Hepatocyte (in vitro differentiated cells): ENCODE measurements around the gene SAMD13. TPM values are rescaled to one million over a fixed set of nuclear protein-coding genes. Genes with fewer than 3 reads are reported as not detected.

Source experiments
- DNase-seq: peaks from one replicate; pipeline ENCODE4 v3.0.0-alpha.2; 2016; ENCODE audit warnings: low spot score
- H2AFZ ChIP-seq: fragments of 200-600 bp; sonication (generic); 2 replicates; pipeline ENCODE4 v1.6.0; 2016; ENCODE audit warnings: antibody characterized with exemption, mild to moderate bottlenecking
- H3K27ac ChIP-seq: fragments of 200-600 bp; sonication (generic); 2 replicates; pipeline ENCODE4 v1.5.1; 2016; ENCODE audit warnings: mild to moderate bottlenecking
- H3K27me3 ChIP-seq: fragments of 200-600 bp; sonication (generic); 2 replicates; pipeline ENCODE4 v1.6.1; 2016
- H3K36me3 ChIP-seq: fragments of 200-600 bp; sonication (generic); replicated peaks from 2 replicates; pipeline ENCODE4 v1.5.1; 2016; ENCODE audit warnings: low read depth; ENCODE audit not compliant: insufficient read depth
- H3K4me1 ChIP-seq: fragments of 200-600 bp; sonication (generic); 2 replicates; pipeline ENCODE4 v1.5.1; 2016; ENCODE audit warnings: mild to moderate bottlenecking, moderate library complexity; ENCODE audit not compliant: insufficient read depth
- H3K4me2 ChIP-seq: fragments of 200-600 bp; sonication (generic); 2 replicates; pipeline ENCODE4 v1.6.0; 2016
- H3K4me3 ChIP-seq: fragments of 200-600 bp; sonication (generic); 2 replicates; pipeline ENCODE4 v1.5.1; 2016; ENCODE audit warnings: mild to moderate bottlenecking
- H3K79me2 ChIP-seq: fragments of 200-600 bp; sonication (generic); 2 replicates; pipeline ENCODE4 v1.6.0; 2017; ENCODE audit warnings: mild to moderate bottlenecking
- H3K9me2 ChIP-seq: fragments of 200-600 bp; sonication (generic); replicated peaks from 2 replicates; pipeline ENCODE4 v1.6.0; 2017; ENCODE audit warnings: mild to moderate bottlenecking; ENCODE audit not compliant: insufficient read depth
- H3K9me3 ChIP-seq: fragments of 200-600 bp; sonication (generic); 2 replicates; pipeline ENCODE4 v1.5.1; 2016; ENCODE audit warnings: low read depth, mild to moderate bottlenecking
- H4K20me1 ChIP-seq: fragments of 200-600 bp; sonication (generic); 2 replicates; pipeline ENCODE4 v1.6.0; 2016; ENCODE audit warnings: mild to moderate bottlenecking; ENCODE audit not compliant: insufficient read depth, poor library complexity, severe bottlenecking
- EZH2 ChIP-seq: fragments of 200-600 bp; sonication (generic); IDR thresholded peaks from 2 replicates; pipeline ENCODE4 v1.6.1; 2016; ENCODE audit warnings: antibody characterized with exemption, mild to moderate bottlenecking, borderline replicate concordance
- EZH2phosphoT487 ChIP-seq: fragments of 200-600 bp; sonication (generic); IDR thresholded peaks from one replicate; pipeline ENCODE4 v1.6.1; 2018; ENCODE audit warnings: antibody characterized with exemption, mild to moderate bottlenecking, low read depth, moderate library complexity; ENCODE audit not compliant: unreplicated experiment, severe bottlenecking
- WGBS: methylation state at CpG from one replicate; pipeline ENCODE4 v1.1.6; 2016; ENCODE audit warnings: low lambda C conversion rate; ENCODE audit errors: missing lambda C conversion rate; 5-methylcytosine and 5-hydroxymethylcytosine counted together
- polyA plus RNA-seq: library from polyadenylated mRNA; unstranded; fragments of >200 nt; fragmentation: Nextera tagmentation; extraction: Ambion mirVana; gene quantifications from 2 replicates; pipeline ENCODE4 v1.2.1, GENCODE V29; 2016
- total RNA-seq: library from RNA; depleted of rRNA; stranded (reverse); fragments of >200 nt; gene quantifications from 2 replicates; pipeline ENCODE4 v1.2.3, GENCODE V29; 2014
- TF ChIP-seq, protein P1 (sequence below): fragments of 200-600 bp; sonication (generic); IDR thresholded peaks from 2 replicates; pipeline ENCODE4 v1.5.1; 2016; ENCODE audit warnings: antibody characterized with exemption, mild to moderate bottlenecking; ENCODE audit not compliant: poor library complexity

SAMD13 gene
- total and polyA plus RNA-seq, 2 experiments from 2014 or later, result 0.88 to 2.4 TPM

- no peak overlapping the region for H3K4me3 ChIP-seq
- no peak for DNase-seq
- no peaks in the 10 kb centered on the region for H3K27me3 ChIP-seq
- H3K9me3 ChIP-seq, result no peaks in the 10 kb centered on the region
- H3K9me2 ChIP-seq, result no peaks in the 10 kb centered on the region
- H3K4me1 ChIP-seq, result no peaks in the 10 kb centered on the region
- no peak overlapping the region for H3K4me2 ChIP-seq
- no peaks in the 10 kb centered on the region for H3K79me2 ChIP-seq
- no peak overlapping the region for H3K27ac ChIP-seq
- 85% methylated on average over 3 of the region's 3 CpGs for WGBS
- H2AFZ ChIP-seq, result no peak overlapping the region
- no peaks in the 10 kb centered on the region for H3K36me3 ChIP-seq
- TF ChIP-seq EZH2 (no peak), EZH2phosphoT487 (no peak)
- TF ChIP-seq, protein P1, sequence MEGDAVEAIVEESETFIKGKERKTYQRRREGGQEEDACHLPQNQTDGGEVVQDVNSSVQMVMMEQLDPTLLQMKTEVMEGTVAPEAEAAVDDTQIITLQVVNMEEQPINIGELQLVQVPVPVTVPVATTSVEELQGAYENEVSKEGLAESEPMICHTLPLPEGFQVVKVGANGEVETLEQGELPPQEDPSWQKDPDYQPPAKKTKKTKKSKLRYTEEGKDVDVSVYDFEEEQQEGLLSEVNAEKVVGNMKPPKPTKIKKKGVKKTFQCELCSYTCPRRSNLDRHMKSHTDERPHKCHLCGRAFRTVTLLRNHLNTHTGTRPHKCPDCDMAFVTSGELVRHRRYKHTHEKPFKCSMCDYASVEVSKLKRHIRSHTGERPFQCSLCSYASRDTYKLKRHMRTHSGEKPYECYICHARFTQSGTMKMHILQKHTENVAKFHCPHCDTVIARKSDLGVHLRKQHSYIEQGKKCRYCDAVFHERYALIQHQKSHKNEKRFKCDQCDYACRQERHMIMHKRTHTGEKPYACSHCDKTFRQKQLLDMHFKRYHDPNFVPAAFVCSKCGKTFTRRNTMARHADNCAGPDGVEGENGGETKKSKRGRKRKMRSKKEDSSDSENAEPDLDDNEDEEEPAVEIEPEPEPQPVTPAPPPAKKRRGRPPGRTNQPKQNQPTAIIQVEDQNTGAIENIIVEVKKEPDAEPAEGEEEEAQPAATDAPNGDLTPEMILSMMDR, result no peak
- H4K20me1 ChIP-seq, result no peaks in the 10 kb centered on the region
These were observed 51.0 kb downstream of the SAMD13 start for GRCh38 chr1:84352298-84353106.

GRCh38 chr1:84353695-84354094, 52.2 kb downstream of the SAMD13 start:
- DNase-seq, result no peak
- Histone ChIP-seq H3K79me2 (no peaks in the 10 kb centered on the region), H3K27ac (no peak overlapping the region), H3K9me3 (no peaks in the 10 kb centered on the region), H3K4me2 (no peak overlapping the region), H3K36me3 (no peaks in the 10 kb centered on the region), H3K4me1 (no peaks in the 10 kb centered on the region), H2AFZ (no peak overlapping the region), H4K20me1 (no peaks in the 10 kb centered on the region), H3K27me3 (no peaks in the 10 kb centered on the region), H3K9me2 (no peaks in the 10 kb centered on the region), H3K4me3 (no peak overlapping the region)
- 76% methylated on average over 3 of the region's 3 CpGs for WGBS
- TF ChIP-seq EZH2phosphoT487 (no peak), EZH2 (no peak)
- TF ChIP-seq, protein P1, result no peak

GRCh38 chr1:84355556-84355955, 54.0 kb downstream of the SAMD13 start:
- H3K36me3 ChIP-seq, result no peaks in the 10 kb centered on the region
- no peak overlapping the region for H2AFZ ChIP-seq
- H3K79me2 ChIP-seq, result no peaks in the 10 kb centered on the region
- H3K27me3 ChIP-seq, result no peaks in the 10 kb centered on the region
- DNase-seq, result no peak
- H3K9me2 ChIP-seq, result no peaks in the 10 kb centered on the region
- H4K20me1 ChIP-seq, result no peaks in the 10 kb centered on the region
- H3K27ac ChIP-seq, result no peak overlapping the region
- no peak overlapping the region for H3K4me3 ChIP-seq
- TF ChIP-seq EZH2 (no peak), EZH2phosphoT487 (no peak)
- TF ChIP-seq, protein P1, result no peak
- no peaks in the 10 kb centered on the region for H3K4me1 ChIP-seq
- H3K4me2 ChIP-seq, result no peak overlapping the region
- H3K9me3 ChIP-seq, result no peaks in the 10 kb centered on the region
- 75% methylated on average over 3 of the region's 3 CpGs for WGBS
